NCI-H146 treated with DMSO at 0.1 percent for 48 hours (cell line): ENCODE results near the gene ZKSCAN3.
A peak's percentile ranks its signal among the peaks of the same experiment; 100 is the strongest.
"Not testable (repeated sequence)": the region's sequence is repeated elsewhere in the genome, so short reads cannot be mapped to it uniquely, and the experiment has no call there.

ENCODE experiments used
- DNase-seq: peaks from one replicate; lab custom pipeline; 2025; ENCODE audit not compliant: unreplicated experiment; lab: John Stamatoyannopoulos, UW

The ZKSCAN3 gene

DNA sequence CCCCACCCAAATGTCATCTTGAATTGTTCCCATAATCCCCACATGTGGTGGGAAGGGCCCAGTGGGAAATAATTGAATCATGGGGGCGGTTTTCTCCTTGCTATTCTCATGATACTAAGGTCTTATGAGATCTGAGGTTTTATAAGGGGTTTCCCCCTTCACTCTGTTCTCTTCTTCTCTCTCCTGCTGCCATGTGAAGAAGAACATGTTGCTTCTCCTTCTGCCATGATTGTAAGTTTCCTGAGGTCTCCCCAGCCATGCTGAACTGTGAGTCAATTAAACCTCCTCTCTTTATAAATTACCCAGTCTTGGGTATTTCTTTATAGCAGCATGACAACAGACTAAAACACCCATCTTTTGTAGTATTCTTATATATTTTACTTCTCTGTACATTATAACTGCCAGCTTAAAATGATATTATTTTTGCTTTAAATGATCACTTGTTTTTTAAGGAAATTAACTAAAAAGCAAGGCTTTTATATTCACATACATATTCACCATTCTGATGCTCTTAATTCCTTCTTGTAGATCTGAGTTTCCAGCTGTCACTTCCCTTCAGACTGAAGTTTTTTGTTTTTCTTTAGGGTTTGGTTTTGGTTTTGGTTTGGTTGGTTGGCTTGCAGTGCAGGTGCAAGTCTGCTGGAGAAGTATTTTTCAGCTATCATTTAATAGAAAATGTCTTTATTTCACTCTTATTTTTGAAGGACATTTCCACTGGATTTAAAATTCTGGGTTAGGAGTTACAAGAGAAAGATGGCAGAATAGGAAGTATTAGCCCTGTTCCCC, 9.2 kb upstream of the ZKSCAN3 start:
- DNase-seq: no peak

DNA sequence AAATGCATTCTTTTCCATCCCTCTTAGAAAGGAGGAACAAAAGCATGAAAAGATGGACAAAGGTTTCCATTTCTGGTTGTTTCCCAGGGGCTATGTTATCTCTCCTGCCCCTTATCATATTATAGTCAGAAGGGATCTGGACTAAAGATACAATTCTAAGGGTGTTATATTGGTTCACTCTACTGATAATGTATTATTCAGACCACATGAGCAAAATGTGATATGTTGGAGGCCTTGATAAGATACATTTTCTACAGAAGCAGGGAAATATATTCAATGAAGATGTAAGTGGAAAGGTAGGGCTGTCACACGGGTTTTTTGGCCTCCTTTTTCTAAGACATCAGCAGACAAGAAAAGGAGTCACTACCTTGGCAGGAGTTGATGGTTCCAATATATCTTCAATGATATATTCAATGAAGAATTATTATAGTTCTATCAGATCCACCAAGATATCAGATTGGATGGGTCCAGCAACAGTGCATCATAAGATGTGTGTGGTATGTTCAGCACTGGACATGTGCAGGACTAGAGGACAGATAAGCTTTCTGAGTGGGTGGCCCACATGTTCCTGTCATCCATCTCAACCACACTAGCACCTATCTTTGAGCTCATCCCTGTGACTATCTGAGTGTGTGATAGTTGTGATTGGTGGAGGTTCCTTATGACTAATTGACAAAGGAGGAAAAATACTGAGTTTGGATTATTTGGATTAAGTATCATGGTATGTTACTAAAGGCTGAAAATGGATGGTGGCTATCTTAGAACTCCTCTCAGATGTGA, 5.7 kb upstream of the ZKSCAN3 start:
- no peak for DNase-seq

DNA sequence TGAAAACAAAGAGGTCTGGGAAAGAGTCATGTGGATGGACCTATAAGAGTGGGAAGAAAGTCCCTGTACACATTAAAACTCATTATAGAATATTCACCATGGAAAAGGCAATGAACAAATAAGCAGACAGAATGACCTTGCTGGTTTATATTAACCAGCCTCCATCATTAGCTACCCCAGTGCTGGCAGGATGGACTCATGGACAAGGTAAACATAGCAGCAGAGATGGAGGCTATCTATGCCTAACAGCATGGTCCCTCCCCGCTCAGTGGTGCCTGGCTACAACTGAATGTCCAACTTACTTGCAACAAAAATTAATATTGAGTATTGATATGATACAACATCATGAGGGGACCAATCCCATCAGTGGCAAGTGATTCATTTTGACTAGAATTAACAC, 4.5 kb upstream of the ZKSCAN3 start:
- no peak for DNase-seq

DNA sequence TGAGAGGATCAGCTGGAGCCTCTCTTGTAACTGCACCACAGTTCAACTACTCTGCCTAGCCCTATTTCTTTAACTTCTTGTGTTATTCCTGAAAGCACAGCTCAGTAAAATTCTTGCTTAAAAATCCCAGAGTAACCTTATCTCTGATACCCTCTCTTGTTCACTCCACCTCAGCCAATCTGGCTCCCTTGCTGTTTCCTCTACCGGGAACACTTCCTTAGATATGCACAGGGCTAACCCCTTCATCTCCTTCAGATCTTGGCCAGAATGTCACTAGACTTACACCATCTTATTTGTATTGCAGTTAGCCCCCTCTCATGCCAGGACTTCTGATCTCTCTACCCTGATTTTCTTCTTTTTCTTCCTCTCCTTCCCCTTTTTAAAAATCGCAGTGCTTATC, 2.6 kb upstream of the ZKSCAN3 start:
- no peak for DNase-seq

DNA sequence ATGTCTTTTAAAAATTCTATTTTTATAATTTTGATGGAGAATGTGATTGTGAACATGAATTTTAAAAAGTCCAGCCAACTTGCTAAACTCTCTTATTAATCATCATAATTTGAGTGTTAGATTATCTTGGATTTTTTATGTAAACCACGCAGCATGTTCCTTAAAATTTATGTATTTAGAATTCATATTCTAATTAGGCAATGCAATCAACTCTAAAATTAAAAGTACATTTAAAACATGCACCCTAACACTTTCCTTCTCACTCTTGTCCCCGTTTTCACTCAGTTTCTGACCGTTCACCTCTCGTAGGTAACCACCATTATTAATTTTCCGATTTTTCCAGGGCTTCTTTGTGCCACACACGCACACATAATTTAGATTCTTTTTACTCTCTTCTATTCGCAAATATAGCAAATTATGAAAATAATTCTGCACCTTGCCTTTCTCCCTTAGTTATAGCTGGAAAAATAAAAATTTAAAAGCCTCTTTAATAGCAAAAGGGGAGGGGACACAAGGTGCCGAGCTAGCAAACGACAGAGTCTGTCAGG, 329 bp upstream of the ZKSCAN3 start:
- DNase-seq: no peak

DNA sequence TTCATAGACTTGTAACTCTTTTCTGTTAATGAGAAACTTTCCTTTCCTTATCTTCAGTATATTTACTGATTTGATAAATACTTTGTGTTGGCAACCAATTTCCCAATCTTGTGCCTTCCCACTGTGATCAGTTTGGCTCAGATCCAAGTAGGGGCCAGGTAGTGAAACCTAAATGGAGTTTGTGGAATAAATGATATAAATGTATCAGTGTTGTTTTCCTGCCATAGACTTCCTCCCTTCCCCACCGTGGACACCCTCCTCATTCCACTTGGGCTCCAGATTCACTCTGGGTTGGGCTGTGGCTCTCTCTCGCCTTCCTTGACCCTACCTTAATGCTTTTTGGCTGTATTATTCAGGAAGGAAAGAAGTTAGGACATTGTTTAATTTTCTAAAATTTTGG, 1.3 kb downstream of the ZKSCAN3 start:
- DNase-seq: no peak

GRCh38 chr6:28351493-28351925, 1.8 kb downstream of the ZKSCAN3 start:
- no peak for DNase-seq

GRCh38 chr6:28353356-28353755, 3.6 kb downstream of the ZKSCAN3 start:
- no peak for DNase-seq

DNA sequence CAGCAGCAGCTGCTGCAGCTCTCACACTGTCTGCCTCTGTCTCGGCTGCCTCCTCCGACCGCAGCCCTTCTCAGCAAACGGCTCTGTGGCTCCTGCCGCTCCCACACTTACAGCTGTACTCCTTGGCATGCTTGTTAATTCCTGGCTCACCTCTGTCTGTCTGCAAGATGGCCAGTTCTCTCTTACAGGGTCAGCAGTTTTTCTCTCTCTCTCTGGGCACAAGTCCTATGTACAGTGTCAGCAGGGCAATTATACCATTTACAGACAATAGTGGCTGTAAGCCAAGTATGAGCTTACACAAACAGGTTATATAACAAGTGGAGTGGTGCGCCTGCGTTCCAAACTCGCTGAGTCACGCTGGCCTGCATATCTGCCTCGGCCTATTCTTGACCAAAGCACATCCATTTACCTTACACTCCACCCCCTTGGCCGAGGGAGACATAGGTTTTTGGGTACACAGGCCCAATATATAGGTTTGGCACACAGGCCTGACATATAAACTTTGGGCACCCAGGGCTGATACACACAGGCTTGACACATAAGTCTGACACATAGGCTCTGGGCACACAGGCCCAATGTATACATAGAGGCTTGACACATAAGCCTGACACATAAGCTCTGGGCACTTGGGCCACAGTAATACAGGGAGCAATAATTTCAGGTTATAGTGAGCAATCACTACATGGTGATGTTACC, 4.4 kb downstream of the ZKSCAN3 start:
- no peak for DNase-seq

DNA sequence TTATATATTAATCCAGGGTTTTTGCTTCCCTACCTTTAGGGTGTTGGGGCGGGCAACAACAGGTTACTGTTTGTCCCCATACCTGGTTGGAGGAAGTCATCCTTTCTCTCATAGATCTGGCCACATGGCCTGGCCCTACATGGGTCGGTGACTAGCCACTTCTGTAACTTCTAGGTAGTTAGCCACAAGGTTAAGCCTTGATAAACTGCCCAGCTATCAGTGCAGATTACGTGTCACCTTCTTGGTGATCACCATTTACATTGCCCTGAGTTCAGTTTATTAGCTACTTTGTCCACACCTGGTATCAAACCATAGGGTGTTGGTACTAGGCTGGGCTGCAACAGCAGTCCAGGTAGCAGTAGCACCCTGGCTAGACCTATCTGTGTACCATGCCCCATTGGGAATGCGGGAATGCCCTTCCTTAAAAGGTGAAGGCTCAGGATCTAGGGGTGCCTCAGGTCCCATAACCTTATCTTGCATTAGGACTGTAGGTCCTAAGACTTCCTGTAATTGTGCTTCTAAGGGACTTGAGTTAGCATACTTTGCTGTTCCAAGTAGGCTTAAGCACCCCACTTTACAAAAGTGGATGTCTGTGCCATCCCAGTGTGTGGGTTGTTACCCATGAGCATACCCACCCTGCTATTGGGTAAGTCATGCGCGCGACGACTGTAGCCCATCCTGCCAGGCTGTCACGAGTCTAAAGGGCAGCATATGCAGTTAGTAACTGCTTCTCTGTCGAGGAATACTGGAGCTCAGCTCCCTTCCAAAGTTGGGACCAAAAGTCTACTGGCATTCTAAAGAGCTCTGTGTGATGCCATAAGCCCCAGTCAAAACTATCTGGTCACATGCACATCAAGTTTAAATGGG, 5.2 kb downstream of the ZKSCAN3 start:
- DNase-seq: no peak

DNA sequence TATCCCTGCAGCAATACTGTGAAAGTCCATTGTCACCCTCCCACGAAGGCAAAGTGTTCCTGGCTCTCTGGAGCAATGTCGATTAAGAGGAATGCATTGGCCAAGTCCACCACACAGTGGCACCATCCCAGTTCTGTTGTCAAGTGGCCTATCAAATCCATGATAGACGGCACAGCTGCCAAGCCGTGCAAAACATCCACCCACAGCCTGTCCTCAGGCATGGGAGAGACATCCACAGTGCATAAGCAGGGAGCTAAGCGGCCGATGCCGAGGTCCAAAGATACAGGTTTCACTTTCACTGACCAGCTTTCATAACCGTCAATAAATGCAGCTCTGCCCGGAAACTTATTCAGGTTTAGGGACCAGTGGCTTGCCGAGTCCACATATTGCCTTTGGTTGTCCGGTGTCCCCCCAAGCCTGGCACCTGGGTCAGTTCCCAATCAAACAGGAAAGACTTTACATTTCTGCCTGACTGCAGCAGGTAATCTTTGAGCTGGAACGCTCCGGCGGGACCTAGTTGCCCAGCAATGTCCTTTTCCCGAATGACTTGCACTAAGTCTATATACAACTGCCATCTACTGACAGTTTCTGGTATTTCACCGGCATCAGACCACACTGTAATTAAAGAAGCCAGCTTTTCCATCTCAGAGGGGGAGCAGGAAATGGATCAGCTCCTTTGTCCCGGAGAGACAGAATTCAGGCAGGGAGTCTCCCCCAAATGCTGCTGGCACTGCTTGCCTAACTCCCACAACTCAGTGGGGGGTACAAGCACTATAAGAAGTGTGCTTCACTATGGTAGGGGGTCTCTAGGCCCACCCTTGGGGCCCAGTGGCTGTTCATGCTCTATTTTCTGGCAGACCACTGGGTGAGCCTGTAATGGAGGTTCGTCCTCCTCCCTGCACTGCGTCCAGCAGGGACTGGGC, 6.3 kb downstream of the ZKSCAN3 start:
- DNase-seq: peak; percentile 82

GRCh38 chr6:28356666-28357020, 6.9 kb downstream of the ZKSCAN3 start:
- no peak for DNase-seq

GRCh38 chr6:28357036-28357435, 7.3 kb downstream of the ZKSCAN3 start:
- no peak for DNase-seq

DNA sequence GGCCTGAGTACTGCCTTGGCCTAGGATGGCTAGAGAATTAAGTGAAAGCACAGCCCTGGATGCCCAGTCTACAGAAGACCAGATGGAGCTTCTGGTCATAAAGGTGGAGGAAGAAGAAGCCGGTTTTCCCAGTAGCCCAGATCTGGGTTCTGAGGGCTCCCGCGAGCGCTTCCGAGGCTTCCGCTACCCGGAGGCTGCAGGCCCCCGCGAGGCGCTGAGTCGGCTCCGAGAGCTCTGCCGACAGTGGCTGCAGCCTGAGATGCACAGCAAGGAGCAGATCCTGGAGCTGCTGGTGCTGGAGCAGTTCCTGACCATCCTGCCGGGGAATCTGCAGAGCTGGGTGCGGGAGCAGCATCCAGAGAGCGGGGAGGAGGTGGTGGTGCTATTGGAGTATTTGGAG, 9.8 kb downstream of the ZKSCAN3 start:
- DNase-seq: not testable (repeated sequence)

DNA sequence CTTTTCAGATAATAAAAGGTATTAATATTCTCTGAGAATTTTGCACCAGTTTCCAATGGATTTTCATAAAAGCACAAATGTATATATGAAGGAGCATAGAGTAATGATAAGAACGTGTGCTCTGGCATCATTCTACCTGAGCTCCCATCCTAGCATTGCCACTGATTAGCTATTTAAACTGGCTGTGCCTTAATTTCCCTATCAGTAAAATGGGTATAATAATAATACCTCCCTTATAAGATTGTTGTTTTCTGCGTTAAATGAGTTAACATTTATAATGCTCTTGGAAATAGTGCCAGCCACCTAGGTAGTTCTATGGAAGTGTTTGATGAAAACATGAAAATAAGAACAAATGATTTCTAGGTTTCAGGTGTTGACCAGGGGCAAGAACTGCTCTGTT, 11.2 kb downstream of the ZKSCAN3 start:
- no peak for DNase-seq

GRCh38 chr6:28365590-28365989, 15.8 kb downstream of the ZKSCAN3 start:
- not testable (repeated sequence) for DNase-seq

DNA sequence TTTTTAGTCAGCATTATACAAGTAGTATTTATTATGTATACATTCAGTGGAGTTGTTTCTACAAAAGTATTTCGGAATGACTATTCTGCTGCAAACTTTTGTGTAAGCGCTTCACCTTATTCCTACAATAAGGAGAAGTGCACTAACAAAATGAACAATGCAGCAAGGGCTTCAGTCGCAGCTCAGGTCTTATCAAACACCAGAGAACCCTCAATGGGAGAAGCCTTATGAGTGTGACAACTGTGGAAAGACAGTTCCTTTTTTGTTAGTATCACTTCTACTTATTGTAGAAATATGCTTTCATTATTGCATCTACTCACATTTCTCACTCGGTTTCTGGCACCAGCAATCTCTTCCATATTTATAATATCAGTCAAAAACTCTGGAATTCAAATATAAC, 18.8 kb downstream of the ZKSCAN3 start:
- no peak for DNase-seq

GRCh38 chr6:28369463-28369862, 19.7 kb downstream of the ZKSCAN3 start:
- no peak for DNase-seq

DNA sequence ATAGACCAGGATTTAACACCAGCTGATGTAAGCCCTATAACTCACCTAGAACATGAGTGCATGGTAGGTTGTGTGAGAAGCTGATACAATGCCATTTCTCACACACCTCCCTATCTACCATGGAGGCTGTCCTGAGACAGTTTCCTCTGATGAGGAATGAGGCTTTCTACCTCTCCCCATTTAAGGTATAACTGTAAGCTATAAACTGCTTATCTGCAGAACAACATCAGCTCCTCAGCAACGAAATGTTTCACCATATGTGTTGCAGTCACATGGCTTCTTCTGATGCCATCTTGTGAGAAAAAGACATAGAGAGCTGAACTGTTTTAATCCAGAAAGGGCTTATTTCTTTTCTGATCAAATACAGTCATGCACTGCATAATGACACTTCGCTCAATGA, 20.7 kb downstream of the ZKSCAN3 start:
- no peak for DNase-seq

GRCh38 chr6:28371280-28371679, 21.5 kb downstream of the ZKSCAN3 start:
- no peak for DNase-seq
